Tibial nerve (tissue), 4 donors: ENCODE measurements around the gene TRIM45. TPM values are rescaled to one million over a fixed set of nuclear protein-coding genes. Genes with fewer than 3 reads are reported as not detected.

ENCODE experiments used
- DNase-seq, 2 donors: peaks; one replicate each; pipeline ENCODE4 v3.0.0-alpha.2; 2019; ENCODE audit warnings: low spot score in 2 of 2
- H3K27ac ChIP-seq, 4 donors: fragments of 200-600 bp; sonication (generic) in 3 of 4; one replicate each; pipeline ENCODE4 v1.5.1; 2017 to 2019; ENCODE audit warnings: mild to moderate bottlenecking in 1 of 4
- H3K27me3 ChIP-seq, 2 donors: fragments of 200-600 bp; sonication (generic) in 1 of 2; one replicate each; pipeline versions ENCODE4 v1.5.1 to v1.6.0; 2017 to 2019
- H3K36me3 ChIP-seq, 3 donors: fragments of 200-600 bp; sonication (generic); one replicate each; pipeline ENCODE4 v1.5.1; 2018 to 2019
- H3K4me1 ChIP-seq, 4 donors: fragments of 200-600 bp; sonication (generic) in 3 of 4; one replicate each; pipeline ENCODE4 v1.5.1; 2017 to 2019
- H3K4me3 ChIP-seq, 4 donors: fragments of 200-600 bp; sonication (generic) in 3 of 4; one replicate each; pipeline ENCODE4 v1.5.1; 2017 to 2019; ENCODE audit warnings: mild to moderate bottlenecking in 1 of 4, moderate library complexity in 1 of 4
- H3K9me3 ChIP-seq, 4 donors: fragments of 200-600 bp; sonication (generic) in 3 of 4; one replicate each; pipeline ENCODE4 v1.5.1; 2017 to 2019
- CTCF ChIP-seq, 5 experiments: fragments of 200-600 bp in 3 of 5; fragments of 450-650 bp in 2 of 5; sonication (generic) in 3 of 5; IDR thresholded peaks; one replicate each; pipeline ENCODE4 v1.5.1; 2016 to 2019; ENCODE audit warnings: antibody characterized with exemption in 5 of 5, mild to moderate bottlenecking in 3 of 5, moderate library complexity in 2 of 5
- EP300 ChIP-seq, 2 donors: sonication (generic); formaldehyde crosslinking; IDR thresholded peaks; one replicate each; pipeline ENCODE4 v1.6.1; 2017; ENCODE audit warnings: antibody characterized with exemption in 2 of 2, mild to moderate bottlenecking in 1 of 2
- POLR2A ChIP-seq, 2 donors: fragments of 450-650 bp; IDR thresholded peaks; one replicate each; pipeline ENCODE4 v1.6.1; 2017; ENCODE audit warnings: antibody characterized with exemption in 2 of 2, mild to moderate bottlenecking in 2 of 2, moderate library complexity in 2 of 2
- WGBS, 2 donors: methylation state at CpG; one replicate each; pipeline ENCODE4 v1.1.5; 2018; 5-methylcytosine and 5-hydroxymethylcytosine counted together
- total RNA-seq, 4 donors: library from RNA; depleted of rRNA; stranded (reverse); fragments of >200 nt; gene quantifications; one replicate each; pipeline ENCODE4 v1.1.0, GENCODE V29; 2016

TRIM45 gene
- total RNA-seq, 4 donors from 2014 or later = 3.3 to 6.9 (median 4.8) TPM

GRCh38 chr1:117142200-117142599 lies 20.7 kb upstream of the TRIM45 start:
- no peaks in the 10 kb centered on the region for H3K27me3 ChIP-seq
- no peaks in the 10 kb centered on the region for H3K4me1 ChIP-seq
- WGBS, 2 donors = 80 to 89% methylated on average over 2 of the region's 2 CpGs
- H3K9me3 ChIP-seq = no peaks in the 10 kb centered on the region
- TF ChIP-seq POLR2A (IDR thresholded peaks at IDR 0.05) = no peak
- no peaks in the 10 kb centered on the region for H3K36me3 ChIP-seq
- DNase-seq = no peak
- H3K27ac ChIP-seq = no peak overlapping the region
- H3K4me3 ChIP-seq = no peak overlapping the region

GRCh38 chr1:117138561-117138960 lies 17.0 kb upstream of the TRIM45 start:
- WGBS, 2 donors = 39 to 49% methylated on average over 1 of the region's 1 CpG
- no peaks in the 10 kb centered on the region for H3K4me1 ChIP-seq

GRCh38 chr1:117138106-117138505 lies 16.6 kb upstream of the TRIM45 start:
- DNase-seq = no peak
- no peak overlapping the region for H3K27ac ChIP-seq
- H3K4me1 ChIP-seq = no peaks in the 10 kb centered on the region
- H3K36me3 ChIP-seq = no peaks in the 10 kb centered on the region
- 87 to 95% methylated on average over 3 of the region's 3 CpGs for WGBS, 2 donors
- no peaks in the 10 kb centered on the region for H3K9me3 ChIP-seq
- H3K27me3 ChIP-seq = no peaks in the 10 kb centered on the region
- TF ChIP-seq POLR2A (IDR thresholded peaks at IDR 0.05) (no peak), EP300 (IDR thresholded peaks at IDR 0.05) (no peak), CTCF (IDR thresholded peaks at IDR 0.05) (no peak)
- H3K4me3 ChIP-seq = no peak overlapping the region

More at GRCh38 chr1:117138561-117138960, 17.0 kb upstream of the TRIM45 start:
- H3K4me3 ChIP-seq = no peak overlapping the region
- no peaks in the 10 kb centered on the region for H3K36me3 ChIP-seq
- no peak for DNase-seq
- no peak overlapping the region for H3K27ac ChIP-seq
- H3K27me3 ChIP-seq = no peaks in the 10 kb centered on the region
- H3K9me3 ChIP-seq = no peaks in the 10 kb centered on the region
- TF ChIP-seq EP300 (IDR thresholded peaks at IDR 0.05) = no peak

- Histone ChIP-seq H3K9me3 (no peaks in the 10 kb centered on the region), H3K36me3 (no peaks in the 10 kb centered on the region), H3K4me1 (no peaks in the 10 kb centered on the region), H3K27me3 (no peaks in the 10 kb centered on the region), H3K27ac (no peak overlapping the region), H3K4me3 (no peak overlapping the region)
- no peak for TF ChIP-seq CTCF (IDR thresholded peaks at IDR 0.05)
- no peak for TF ChIP-seq EP300 (IDR thresholded peaks at IDR 0.05)
- no peak for TF ChIP-seq POLR2A (IDR thresholded peaks at IDR 0.05)
- WGBS, 2 donors = 79 to 84% methylated on average over 3 of the region's 3 CpGs
- no peak for DNase-seq
These were observed 15.8 kb upstream of the TRIM45 start for GRCh38 chr1:117137281-117137855.

- Histone ChIP-seq H3K27ac (no peak overlapping the region), H3K27me3 (no peaks in the 10 kb centered on the region), H3K9me3 (no peaks in the 10 kb centered on the region), H3K4me3 (no peak overlapping the region), H3K4me1 (no peaks in the 10 kb centered on the region), H3K36me3 (no peaks in the 10 kb centered on the region)
- WGBS, 2 donors = 40 to 56% methylated on average over 2 of the region's 2 CpGs
- no peak for DNase-seq
- TF ChIP-seq POLR2A (IDR thresholded peaks at IDR 0.05) (no peak), CTCF (IDR thresholded peaks at IDR 0.05) (no peak), EP300 (IDR thresholded peaks at IDR 0.05) (no peak)
These were observed 15.2 kb upstream of the TRIM45 start for GRCh38 chr1:117136749-117137148.

- H3K36me3 ChIP-seq = no peaks in the 10 kb centered on the region
- DNase-seq = no peak
- H3K27ac ChIP-seq = no peak overlapping the region
- H3K27me3 ChIP-seq = no peaks in the 10 kb centered on the region
- TF ChIP-seq CTCF (IDR thresholded peaks at IDR 0.05) = no peak
- no peak for TF ChIP-seq EP300 (IDR thresholded peaks at IDR 0.05)
- TF ChIP-seq POLR2A (IDR thresholded peaks at IDR 0.05) = no peak
- WGBS, 2 donors = 71 to 80% methylated on average over 2 of the region's 2 CpGs
- no peaks in the 10 kb centered on the region for H3K9me3 ChIP-seq
- no peaks in the 10 kb centered on the region for H3K4me1 ChIP-seq
- H3K4me3 ChIP-seq = no peak overlapping the region
These were observed 13.8 kb upstream of the TRIM45 start for GRCh38 chr1:117135329-117135728.
